ENCODE results near the gene NPAS1.

DNA sequence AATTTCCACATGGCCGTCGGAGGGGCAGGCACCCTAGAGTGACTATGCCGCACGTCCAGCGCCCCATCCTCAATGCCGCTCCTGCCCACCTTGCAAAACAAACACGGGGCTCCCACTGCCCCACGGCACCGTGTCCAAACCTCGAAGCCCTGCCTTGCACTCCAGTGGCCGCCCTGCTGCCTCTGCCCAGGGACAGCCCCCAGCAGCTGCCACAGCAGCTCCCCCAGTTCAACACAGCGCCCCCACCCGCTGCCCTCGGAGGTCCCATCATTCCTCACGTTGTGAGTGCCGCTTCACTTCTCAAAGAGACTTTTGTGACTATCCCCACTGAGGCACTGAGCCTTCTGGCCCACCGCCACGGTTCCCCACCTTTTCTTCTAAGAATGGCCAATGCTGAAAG is 51.1 kb downstream of the NPAS1 start:
- TF ChIP-seq ASH2L (IDR thresholded peaks at IDR 0.05; ENCODE audit: low read length) (no peak), RXRA (IDR thresholded peaks at IDR 0.05; ENCODE audit: insufficient read depth, low read depth, low read length) (no peak), CTCF (IDR thresholded peaks at IDR 0.05; ENCODE audit: control extremely low read depth in 1 of 3, insufficient read depth in 1 of 3, low read depth in 1 of 3, low read length in 3 of 3) (no peak), EGR1 (IDR thresholded peaks at IDR 0.05; ENCODE audit: borderline replicate concordance, low read depth, low read length) (no peak), HDAC2 (IDR thresholded peaks at IDR 0.05; ENCODE audit: borderline replicate concordance in 1 of 2, low read depth in 2 of 2, low read length in 2 of 2) (no peak), EZH2 (IDR thresholded peaks at IDR 0.05; ENCODE audit: low read depth, low read length, severe bottlenecking) (no peak)
